Common myeloid progenitor, CD34-positive (primary cell): ENCODE results near the gene SEC31B.

Source experiments
- CTCF ChIA-PET: fragments of 350-600 bp; sonication (Branson Sonifier 250); formaldehyde crosslinking; loops from one replicate; lab custom pipeline; 2021; ENCODE audit warnings: antibody characterized with exemption; lab: Charles Lee
- POLR2A ChIA-PET: fragments of 350-600 bp; sonication (Branson Sonifier 250); formaldehyde crosslinking; loops from one replicate; lab custom pipeline; 2021; ENCODE audit warnings: antibody characterized with exemption; lab: Charles Lee
- DNase-seq, 3 donors: peaks; one replicate each; pipeline versions ENCODE4 v3.0.0 to v3.0.0-alpha.2; 2013
- H3K27ac ChIP-seq, 2 experiments: 1 replicate in 1 of 2; 2 replicates in 1 of 2; pipeline ENCODE4 v1.7.0; 2013; ENCODE audit warnings: inconsistent platforms in 2 of 2, low read length in 2 of 2, mild to moderate bottlenecking in 2 of 2, low read depth in 1 of 2, moderate library complexity in 1 of 2; ENCODE audit not compliant: severe bottlenecking in 2 of 2, insufficient read depth in 1 of 2, poor library complexity in 1 of 2
- H3K27me3 ChIP-seq, 5 experiments: replicated peaks in 2 of 5; 1 replicate in 3 of 5; 2 replicates in 2 of 5; pipeline versions ENCODE4 v1.6.1 to v1.7.0; 2013; ENCODE audit warnings: low read length in 4 of 5, mild to moderate bottlenecking in 2 of 5, moderate library complexity in 2 of 5, inconsistent platforms in 1 of 5; ENCODE audit not compliant: insufficient read depth in 5 of 5, control insufficient read depth in 4 of 5
- H3K36me3 ChIP-seq, 4 experiments: 1 replicate in 2 of 4; 2 replicates in 2 of 4; pipeline versions ENCODE4 v1.6.1 to v1.7.0; 2013; ENCODE audit warnings: low read length in 3 of 4, control low read depth in 1 of 4, mild to moderate bottlenecking in 1 of 4; ENCODE audit not compliant: control insufficient read depth in 4 of 4, insufficient read depth in 4 of 4
- H3K4me1 ChIP-seq, 4 experiments: 1 replicate in 3 of 4; 2 replicates in 1 of 4; pipeline versions ENCODE4 v1.6.1 to v1.7.1; 2013; ENCODE audit warnings: low read length in 3 of 4, mild to moderate bottlenecking in 3 of 4, control low read depth in 1 of 4, inconsistent platforms in 1 of 4, moderate library complexity in 1 of 4; ENCODE audit not compliant: control insufficient read depth in 4 of 4, insufficient read depth in 4 of 4; ENCODE audit errors: control extremely low read depth in 1 of 4
- H3K4me3 ChIP-seq, 7 experiments: 1 replicate in 4 of 7; 2 replicates in 3 of 7; pipeline versions ENCODE4 v1.5.1 to v1.7.0; 2013; ENCODE audit warnings: mild to moderate bottlenecking in 7 of 7, low read length in 6 of 7, moderate library complexity in 6 of 7, inconsistent platforms in 2 of 7, low read depth in 2 of 7, control low read depth in 1 of 7; ENCODE audit not compliant: insufficient read depth in 4 of 7, control insufficient read depth in 1 of 7; ENCODE audit errors: extremely low read depth in 1 of 7
- H3K9me3 ChIP-seq, 5 experiments: 1 replicate in 4 of 5; 2 replicates in 1 of 5; pipeline versions ENCODE4 v1.6.1 to v1.7.1; 2013; ENCODE audit warnings: low read length in 4 of 5, mild to moderate bottlenecking in 2 of 5, inconsistent platforms in 1 of 5, low read depth in 1 of 5, moderate library complexity in 1 of 5; ENCODE audit not compliant: control insufficient read depth in 4 of 5, insufficient read depth in 2 of 5; ENCODE audit errors: control extremely low read depth in 1 of 5
- WGBS: methylation state at CpG from one replicate; pipeline ENCODE4 v1.1.5; 2013; ENCODE audit not compliant: insufficient coverage; 5-methylcytosine and 5-hydroxymethylcytosine counted together

Gene SEC31B

GRCh38 chr10:100565206-100565985 lies 45.7 kb upstream of the SEC31B start:
- Histone ChIP-seq H3K27ac (no peak overlapping the region), H3K4me1 (peaks cover 0 to 15% (median 14%) of the 10 kb centered on the region in 4 experiments), H3K9me3 (no peaks in the 10 kb centered on the region), H3K27me3 (peaks cover 8 to 93% (median 58%) of the 10 kb centered on the region in 5 experiments), H3K36me3 (peaks cover 0 to 3% (median 0%) of the 10 kb centered on the region in 4 experiments), H3K4me3 (no peak overlapping the region)
- CTCF ChIA-PET: interaction anchor here (9.7 kb wide), 1 partner anchor 308 kb away, joined by 68 read pairs; no protein-coding TSS in a partner anchor
- DNase-seq: no peak
- 84% methylated on average over 9 of the region's 9 CpGs for WGBS
- POLR2A ChIA-PET: interaction anchor here (0.6 kb wide), 1 partner anchor 59 kb away, joined by 4 read pairs; no protein-coding TSS in a partner anchor

- POLR2A ChIA-PET: interaction anchor here (0.6 kb wide), 1 partner anchor 39 kb away, joined by 3 read pairs; no protein-coding TSS in a partner anchor
- Histone ChIP-seq H3K4me3 (peak overlapping the region in 3 of 7 experiments; percentile 8 to 50 (median 23)), H3K4me1 (peaks cover 0 to 15% (median 14%) of the 10 kb centered on the region in 4 experiments), H3K9me3 (no peaks in the 10 kb centered on the region), H3K27ac (no peak overlapping the region), H3K27me3 (peaks cover 0 to 61% (median 32%) of the 10 kb centered on the region in 5 experiments), H3K36me3 (peaks cover 0 to 10% (median 4%) of the 10 kb centered on the region in 4 experiments)
- peak; percentile 87 to 93 (median 91) for DNase-seq
- CTCF ChIA-PET: interaction anchor here (0.6 to 9.7 kb wide), 20 partner anchors 7 to 1316 kb away, joined by 3 to 68 read pairs (median 4); partner anchors contain the start of gene HIF1AN
- 7% methylated on average over 60 of the region's 62 CpGs for WGBS
Measured at GRCh38 chr10:100562008-100562672, 42.5 kb upstream of the SEC31B start.

GRCh38 chr10:100561005-100561404 lies 41.3 kb upstream of the SEC31B start:
- POLR2A ChIA-PET: no interaction called here
- no peak overlapping the region for H3K27ac ChIP-seq
- H3K4me1 ChIP-seq: peaks cover 0 to 15% (median 14%) of the 10 kb centered on the region in 4 experiments
- no peak overlapping the region for H3K4me3 ChIP-seq
- no peaks in the 10 kb centered on the region for H3K9me3 ChIP-seq
- 63% methylated on average over 1 of the region's 2 CpGs for WGBS
- DNase-seq: no peak
- CTCF ChIA-PET: interaction anchor here (0.7 to 9.7 kb wide), 12 partner anchors 8 to 327 kb away, joined by 3 to 68 read pairs (median 4); no protein-coding TSS in a partner anchor
- H3K27me3 ChIP-seq: peaks cover 0 to 50% (median 29%) of the 10 kb centered on the region in 5 experiments
- peaks cover 0 to 10% (median 7%) of the 10 kb centered on the region in 4 experiments for H3K36me3 ChIP-seq

GRCh38 chr10:100560248-100560647 lies 40.6 kb upstream of the SEC31B start:
- Histone ChIP-seq H3K4me1 (peaks cover 0 to 15% (median 14%) of the 10 kb centered on the region in 4 experiments), H3K9me3 (no peaks in the 10 kb centered on the region), H3K36me3 (peaks cover under 1 to 16% (median 8%) of the 10 kb centered on the region in 4 experiments), H3K27ac (no peak overlapping the region), H3K4me3 (no peak overlapping the region), H3K27me3 (peaks cover 0 to 42% (median 23%) of the 10 kb centered on the region in 5 experiments)
- CTCF ChIA-PET: interaction anchor here (1.0 to 9.7 kb wide), 10 partner anchors 8 to 328 kb away, joined by 3 to 68 read pairs (median 5); no protein-coding TSS in a partner anchor
- POLR2A ChIA-PET: no interaction called here
- WGBS: no CpG with 5 or more reads among the region's 1 CpG
- DNase-seq: no peak

GRCh38 chr10:100554902-100555301 lies 35.2 kb upstream of the SEC31B start:
- Histone ChIP-seq H3K9me3 (no peaks in the 10 kb centered on the region), H3K36me3 (peaks cover 4 to 39% (median 18%) of the 10 kb centered on the region in 4 experiments), H3K27me3 (no peaks in the 10 kb centered on the region), H3K27ac (no peak overlapping the region), H3K4me3 (no peak overlapping the region), H3K4me1 (no peaks in the 10 kb centered on the region)
- CTCF ChIA-PET: interaction anchor here (1.3 to 3.1 kb wide), 3 partner anchors 9 to 324 kb away, joined by 6 to 13 read pairs (median 6); no protein-coding TSS in a partner anchor
- no peak for DNase-seq
- WGBS: 100% methylated on average over 2 of the region's 2 CpGs
- POLR2A ChIA-PET: no interaction called here

- no peaks in the 10 kb centered on the region for H3K9me3 ChIP-seq
- DNase-seq: no peak
- H3K36me3 ChIP-seq: peaks cover 9 to 49% (median 24%) of the 10 kb centered on the region in 4 experiments
- no peak overlapping the region for H3K4me3 ChIP-seq
- no peaks in the 10 kb centered on the region for H3K27me3 ChIP-seq
- POLR2A ChIA-PET: no interaction called here
- CTCF ChIA-PET: interaction anchor here (0.5 to 3.1 kb wide), 5 partner anchors 10 to 340 kb away, joined by 3 to 13 read pairs (median 3); no protein-coding TSS in a partner anchor
- no peaks in the 10 kb centered on the region for H3K4me1 ChIP-seq
- no peak overlapping the region for H3K27ac ChIP-seq
- 100% methylated on average over 2 of the region's 3 CpGs for WGBS
Measured at GRCh38 chr10:100553929-100554328, 34.3 kb upstream of the SEC31B start.
